Activated B cell treated with CpG ODN at 0.5 μM for 24 hours (primary cell): ENCODE measurements around the gene TFF2. TPM values are rescaled to one million over a fixed set of nuclear protein-coding genes. Genes with fewer than 3 reads are reported as not detected.

Experiments used
- ATAC-seq: fragments of 200-7000 bp; cut with Tn5 transposase; one replicate; pipeline ENCODE4 v1.10.0; 2021; ENCODE audit warnings: low read depth, mild to moderate bottlenecking, moderate library complexity
- CTCF ChIA-PET: fragments of 350-600 bp; sonication (Branson Sonifier 250); formaldehyde crosslinking; loops from one replicate; lab custom pipeline; 2021; ENCODE audit warnings: antibody characterized with exemption; lab: Charles Lee
- POLR2A ChIA-PET: fragments of 350-600 bp; sonication (Branson Sonifier 250); formaldehyde crosslinking; loops from one replicate; lab custom pipeline; 2021; ENCODE audit warnings: antibody characterized with exemption; lab: Charles Lee
- DNase-seq: peaks from one replicate; pipeline ENCODE4 v3.0.0; 2022
- H3K27ac Mint-ChIP-seq: one replicate; pipeline ENCODE4 v1.8.0; 2020; ENCODE audit warnings: mixed read lengths
- H3K27me3 Mint-ChIP-seq: one replicate; pipeline ENCODE4 v1.8.0; 2021; ENCODE audit warnings: mixed read lengths
- H3K36me3 Mint-ChIP-seq: one replicate; pipeline ENCODE4 v1.8.0; 2021; ENCODE audit warnings: low read depth, mixed read lengths
- H3K4me1 Mint-ChIP-seq: one replicate; pipeline ENCODE4 v1.8.0; 2021; ENCODE audit warnings: mixed read lengths
- H3K4me3 Mint-ChIP-seq: one replicate; pipeline ENCODE4 v1.8.0; 2020; ENCODE audit warnings: mild to moderate bottlenecking, mixed read lengths
- H3K9me3 Mint-ChIP-seq: one replicate; pipeline ENCODE4 v1.8.0; 2020; ENCODE audit warnings: mixed read lengths
- intact Hi-C: fragments of 100-400 bp; cut with micrococcal nuclease; formaldehyde crosslinking; loops from one replicate; pipeline ENCODE4 v1.15.1; 2024
- total RNA-seq: library from RNA; stranded (reverse); gene quantifications from 2 replicates; pipeline ENCODE4 v1.2.3, GENCODE V29; 2022
- TF ChIP-seq, protein P1 (sequence below): fragments of 200-600 bp; IDR thresholded peaks from one replicate; pipeline ENCODE4 v1.8.0; 2022; ENCODE audit warnings: antibody characterized with exemption, mild to moderate bottlenecking

The TFF2 gene
- total RNA-seq, 1 donor from 2014 or later = not detected

DNA sequence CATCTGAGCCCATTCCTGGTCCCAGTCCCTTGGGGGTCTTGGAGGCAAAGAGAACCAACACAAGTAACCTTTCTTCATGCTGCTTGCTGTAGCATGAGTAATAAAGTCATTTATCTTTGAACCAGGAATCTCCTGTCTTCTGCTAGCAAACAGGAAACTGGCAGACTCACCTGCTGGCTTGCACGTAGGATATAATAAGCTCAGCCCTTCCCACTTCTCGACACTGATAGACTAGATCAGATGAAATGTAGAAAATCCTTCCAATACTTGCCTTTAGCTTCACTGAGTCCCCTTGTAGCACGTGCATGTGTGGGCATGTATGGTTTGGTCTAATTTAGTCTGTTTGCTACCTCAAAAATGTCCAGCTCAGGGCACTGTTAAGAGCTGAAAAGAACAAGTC is 6.5 kb upstream of the TFF2 start:
- intact Hi-C loops = no loop called here
- no peak for DNase-seq
- TF ChIP-seq, protein P1, sequence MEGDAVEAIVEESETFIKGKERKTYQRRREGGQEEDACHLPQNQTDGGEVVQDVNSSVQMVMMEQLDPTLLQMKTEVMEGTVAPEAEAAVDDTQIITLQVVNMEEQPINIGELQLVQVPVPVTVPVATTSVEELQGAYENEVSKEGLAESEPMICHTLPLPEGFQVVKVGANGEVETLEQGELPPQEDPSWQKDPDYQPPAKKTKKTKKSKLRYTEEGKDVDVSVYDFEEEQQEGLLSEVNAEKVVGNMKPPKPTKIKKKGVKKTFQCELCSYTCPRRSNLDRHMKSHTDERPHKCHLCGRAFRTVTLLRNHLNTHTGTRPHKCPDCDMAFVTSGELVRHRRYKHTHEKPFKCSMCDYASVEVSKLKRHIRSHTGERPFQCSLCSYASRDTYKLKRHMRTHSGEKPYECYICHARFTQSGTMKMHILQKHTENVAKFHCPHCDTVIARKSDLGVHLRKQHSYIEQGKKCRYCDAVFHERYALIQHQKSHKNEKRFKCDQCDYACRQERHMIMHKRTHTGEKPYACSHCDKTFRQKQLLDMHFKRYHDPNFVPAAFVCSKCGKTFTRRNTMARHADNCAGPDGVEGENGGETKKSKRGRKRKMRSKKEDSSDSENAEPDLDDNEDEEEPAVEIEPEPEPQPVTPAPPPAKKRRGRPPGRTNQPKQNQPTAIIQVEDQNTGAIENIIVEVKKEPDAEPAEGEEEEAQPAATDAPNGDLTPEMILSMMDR = no peak
- Mint-ChIP-seq H3K4me1 (peaks cover 2% of the 10 kb centered on the region), H3K27me3 (peaks cover 26% of the 10 kb centered on the region), H3K9me3 (peaks cover 16% of the 10 kb centered on the region), H3K4me3 (no peak overlapping the region), H3K27ac (no peak overlapping the region), H3K36me3 (peaks cover 3% of the 10 kb centered on the region)
- CTCF ChIA-PET = interaction anchor here (1.0 kb wide), 1 partner anchor 47 kb away, joined by 3 read pairs; no protein-coding TSS in a partner anchor
- ATAC-seq = no peak
- POLR2A ChIA-PET = no interaction called here

DNA sequence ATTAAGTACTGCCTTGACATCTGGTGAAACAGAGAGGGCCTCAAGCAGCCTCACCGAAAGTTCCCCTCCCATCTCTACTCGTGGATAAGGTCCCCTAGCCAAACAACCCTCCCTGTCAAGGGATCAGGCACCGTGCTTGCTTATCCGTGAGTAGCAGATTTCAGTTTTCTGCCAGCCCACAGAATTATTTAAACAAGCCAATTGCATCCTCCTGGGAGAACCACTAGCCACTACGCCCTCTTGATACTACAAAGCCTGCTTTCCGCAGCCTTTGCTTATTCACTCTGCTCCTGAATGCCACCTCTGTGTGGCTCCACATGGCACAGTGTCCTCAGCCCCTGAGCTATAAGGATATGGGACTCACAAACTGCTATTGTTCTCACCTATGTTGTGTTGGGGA is 5.9 kb upstream of the TFF2 start:
- H3K27me3 Mint-ChIP-seq = peaks cover 21% of the 10 kb centered on the region
- H3K4me3 Mint-ChIP-seq = no peak overlapping the region
- intact Hi-C loops = no loop called here
- H3K27ac Mint-ChIP-seq = no peak overlapping the region
- no peak for DNase-seq
- H3K4me1 Mint-ChIP-seq = no peaks in the 10 kb centered on the region
- CTCF ChIA-PET = no interaction called here
- peaks cover 3% of the 10 kb centered on the region for H3K36me3 Mint-ChIP-seq
- no peak for ATAC-seq
- TF ChIP-seq, protein P1 = no peak
- POLR2A ChIA-PET = no interaction called here
- peaks cover 16% of the 10 kb centered on the region for H3K9me3 Mint-ChIP-seq

DNA sequence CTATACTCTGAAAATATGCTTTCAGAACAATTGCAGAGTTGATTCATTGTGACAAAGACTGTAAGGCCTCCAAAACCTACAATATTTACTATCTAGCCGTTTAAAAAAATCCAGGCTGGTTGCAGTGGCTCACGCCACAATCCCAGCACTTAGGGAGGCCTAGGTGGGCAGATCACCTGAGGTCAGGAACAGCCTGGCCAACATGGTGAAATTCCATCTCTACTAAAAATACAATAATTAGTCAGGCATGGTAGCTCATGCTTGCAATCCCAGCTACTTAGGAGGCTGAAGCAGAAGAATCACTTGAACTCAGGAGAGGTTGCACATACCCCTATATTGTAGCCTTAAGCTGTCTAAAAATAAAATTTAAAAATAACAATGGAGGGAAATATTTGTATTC is 5.3 kb upstream of the TFF2 start:
- Mint-ChIP-seq H3K9me3 (peaks cover 16% of the 10 kb centered on the region), H3K4me1 (no peaks in the 10 kb centered on the region), H3K36me3 (peaks cover 3% of the 10 kb centered on the region), H3K4me3 (no peak overlapping the region), H3K27ac (no peak overlapping the region), H3K27me3 (peaks cover 20% of the 10 kb centered on the region)
- POLR2A ChIA-PET = no interaction called here
- DNase-seq (no peak), ATAC-seq (no peak)
- CTCF ChIA-PET = no interaction called here
- TF ChIP-seq, protein P1 = no peak
- intact Hi-C loops = no loop called here

DNA sequence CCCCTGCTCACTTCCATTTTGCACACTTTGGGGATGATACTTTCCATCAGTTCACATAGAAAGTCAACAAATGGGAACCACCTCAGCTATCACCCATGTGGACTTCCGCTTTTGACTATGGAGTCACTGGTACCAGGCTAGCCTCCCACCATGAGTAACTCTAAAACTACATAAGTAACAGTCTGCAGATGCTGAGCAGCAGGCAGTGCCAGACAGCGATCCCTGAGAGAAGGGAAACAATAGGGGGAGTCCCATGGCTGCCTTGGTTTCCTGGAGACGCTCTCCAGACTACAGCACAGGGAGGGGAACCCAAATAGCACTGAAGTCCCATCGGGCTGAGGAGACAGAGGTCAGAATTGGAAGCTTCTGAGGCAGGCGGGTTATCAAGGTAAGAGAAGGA is 2.8 kb upstream of the TFF2 start:
- peaks cover 16% of the 10 kb centered on the region for H3K9me3 Mint-ChIP-seq
- peaks cover 3% of the 10 kb centered on the region for H3K36me3 Mint-ChIP-seq
- intact Hi-C loops = no loop called here
- no peak for ATAC-seq
- no peak overlapping the region for H3K4me3 Mint-ChIP-seq
- TF ChIP-seq, protein P1 = no peak
- no peak for DNase-seq
- POLR2A ChIA-PET = no interaction called here
- H3K4me1 Mint-ChIP-seq = no peaks in the 10 kb centered on the region
- CTCF ChIA-PET = no interaction called here
- peaks cover 20% of the 10 kb centered on the region for H3K27me3 Mint-ChIP-seq
- no peak overlapping the region for H3K27ac Mint-ChIP-seq

DNA sequence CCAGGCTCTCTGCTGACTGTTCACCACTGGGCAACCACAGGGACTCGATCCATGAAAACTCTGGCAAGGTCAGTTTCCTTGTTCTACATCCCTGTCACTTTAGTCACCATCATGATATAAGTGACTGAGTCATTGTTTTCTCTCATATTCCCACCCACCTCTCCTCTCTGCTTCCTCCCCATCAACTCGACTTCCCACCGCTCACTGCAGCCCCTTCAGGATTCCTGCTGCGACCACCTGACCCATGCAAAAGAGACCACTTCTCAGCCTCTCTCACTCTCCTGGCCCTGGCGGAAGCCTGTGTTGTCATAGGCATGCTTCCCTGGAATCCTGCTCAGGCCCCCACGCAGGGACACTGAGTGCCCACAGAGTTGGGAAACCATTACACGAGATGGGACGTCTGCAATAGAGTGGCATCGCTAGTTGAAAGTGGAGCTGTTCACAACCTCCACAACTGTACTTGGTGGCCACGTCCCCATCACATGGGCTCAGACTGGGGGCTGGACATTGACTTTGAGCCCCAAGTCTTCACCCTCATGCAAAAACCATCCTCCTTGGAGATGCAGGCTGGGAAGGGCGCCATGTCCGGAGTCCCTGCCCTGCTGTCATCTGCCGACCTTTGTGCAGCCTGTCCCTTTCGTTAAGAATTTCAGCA is 1.8 kb upstream of the TFF2 start:
- ChIA-PET CTCF (no interaction called here), POLR2A (no interaction called here)
- TF ChIP-seq, protein P1 = no peak
- ATAC-seq (no peak), DNase-seq (no peak)
- no peaks in the 10 kb centered on the region for H3K4me1 Mint-ChIP-seq
- H3K36me3 Mint-ChIP-seq = peaks cover 3% of the 10 kb centered on the region
- no peak overlapping the region for H3K4me3 Mint-ChIP-seq
- no peak overlapping the region for H3K27ac Mint-ChIP-seq
- peaks cover 14% of the 10 kb centered on the region for H3K27me3 Mint-ChIP-seq
- H3K9me3 Mint-ChIP-seq = peaks cover 16% of the 10 kb centered on the region
- intact Hi-C loops = no loop called here
